GM18873 (cell line): Measurements from ENCODE around the gene SHMT2.
A peak's percentile ranks its signal among the peaks of the same experiment; 100 is the strongest.
"Not testable (repeated sequence)": the region's sequence is repeated elsewhere in the genome, so short reads cannot be mapped to it uniquely, and the experiment has no call there.

Experiments used
- ATAC-seq: cut with Tn5 transposase; IDR thresholded peaks from one replicate; pipeline ENCODE4 v1.9.1; 2021; ENCODE audit warnings: mild to moderate bottlenecking, moderate library complexity, moderate number of reproducible peaks; ENCODE audit not compliant: unreplicated experiment, low FRiP score

SHMT2 gene

DNA sequence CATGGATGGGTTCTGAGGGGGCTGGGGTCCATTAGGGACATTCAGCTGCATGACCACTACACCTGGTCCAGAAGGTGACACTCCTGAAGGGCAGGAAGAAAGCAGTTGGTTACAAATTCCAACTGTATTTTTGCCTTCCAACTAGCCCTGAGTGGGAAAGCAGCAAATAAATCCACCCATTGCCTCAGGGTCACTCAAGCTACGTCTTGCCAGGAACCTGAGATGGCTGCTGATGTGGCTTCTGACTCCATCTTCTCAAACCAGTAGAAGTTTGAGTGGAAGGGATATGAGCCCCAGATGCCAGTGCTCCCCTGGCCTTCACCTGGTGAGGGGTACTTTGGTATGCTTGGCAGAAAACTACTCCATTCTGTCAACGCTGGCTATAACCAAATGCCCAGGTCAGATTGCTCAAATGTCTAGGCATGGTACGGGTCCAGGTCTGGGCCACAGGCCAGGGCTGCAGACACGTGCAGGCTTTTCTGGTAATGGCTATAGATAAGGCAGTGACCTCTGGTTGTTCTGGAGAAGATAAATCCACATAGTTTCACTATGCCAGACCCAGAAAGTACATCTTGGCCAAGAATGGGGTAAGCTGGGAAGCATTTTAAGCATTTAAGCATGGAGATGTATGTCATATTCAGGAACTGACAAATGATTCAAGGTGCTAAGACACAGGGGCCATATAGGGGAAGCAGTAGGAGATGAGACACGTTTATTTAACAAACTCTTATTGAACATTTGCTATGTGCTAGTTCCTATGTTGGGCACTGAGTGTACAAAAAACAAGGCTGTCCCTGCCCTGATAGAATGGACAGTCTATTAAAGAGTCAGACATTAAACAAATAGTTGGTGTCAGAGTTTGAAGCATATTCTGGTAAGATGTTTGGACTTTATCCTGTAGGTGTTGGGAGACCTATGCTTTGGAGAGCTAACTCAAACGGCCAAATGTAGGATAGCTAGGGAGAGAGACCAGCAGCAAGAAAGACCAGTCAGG, 29.8 kb downstream of the SHMT2 start:
- ATAC-seq, result no peak

DNA sequence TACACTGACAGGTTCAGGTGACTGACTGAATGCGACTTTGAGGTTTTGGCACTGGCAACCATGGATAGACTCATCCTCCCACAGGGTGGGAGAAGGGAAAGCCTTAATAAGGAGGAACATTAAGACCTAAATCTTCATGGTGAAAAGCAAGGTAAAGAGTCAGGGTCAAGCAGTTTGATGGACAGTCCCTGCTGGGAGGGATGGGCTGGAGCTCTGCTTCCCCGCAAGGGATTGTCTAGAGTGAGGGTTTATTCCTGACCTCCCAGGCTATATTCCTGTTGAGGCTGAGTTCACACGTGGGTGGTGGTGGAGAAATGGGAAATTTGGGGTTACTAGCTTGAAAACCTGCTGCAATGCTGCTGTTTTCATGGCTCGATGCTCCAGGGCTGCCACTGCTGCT, 30.9 kb downstream of the SHMT2 start:
- no peak for ATAC-seq

DNA sequence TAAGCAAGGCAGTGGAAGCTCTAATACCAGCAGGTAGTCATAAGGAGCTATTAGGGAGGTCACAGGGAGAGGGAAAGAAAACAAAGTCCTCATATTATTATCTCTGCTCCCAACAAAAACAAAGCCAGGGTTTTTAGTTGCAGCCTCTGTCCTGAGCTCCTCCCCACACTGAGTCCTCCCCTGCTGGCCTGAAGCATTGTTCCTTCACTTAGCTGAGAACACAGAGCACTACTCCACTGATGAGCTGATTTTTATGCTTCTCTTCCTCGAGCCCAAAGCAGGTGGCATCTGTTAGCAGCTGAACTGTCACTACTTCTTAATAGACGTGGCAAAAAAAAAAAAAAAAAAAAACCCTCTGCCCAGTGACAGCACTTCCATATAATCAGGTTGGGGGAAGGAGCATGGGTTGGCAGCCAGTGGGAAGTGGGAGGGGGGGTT, 31.9 kb downstream of the SHMT2 start:
- ATAC-seq, result no peak

DNA sequence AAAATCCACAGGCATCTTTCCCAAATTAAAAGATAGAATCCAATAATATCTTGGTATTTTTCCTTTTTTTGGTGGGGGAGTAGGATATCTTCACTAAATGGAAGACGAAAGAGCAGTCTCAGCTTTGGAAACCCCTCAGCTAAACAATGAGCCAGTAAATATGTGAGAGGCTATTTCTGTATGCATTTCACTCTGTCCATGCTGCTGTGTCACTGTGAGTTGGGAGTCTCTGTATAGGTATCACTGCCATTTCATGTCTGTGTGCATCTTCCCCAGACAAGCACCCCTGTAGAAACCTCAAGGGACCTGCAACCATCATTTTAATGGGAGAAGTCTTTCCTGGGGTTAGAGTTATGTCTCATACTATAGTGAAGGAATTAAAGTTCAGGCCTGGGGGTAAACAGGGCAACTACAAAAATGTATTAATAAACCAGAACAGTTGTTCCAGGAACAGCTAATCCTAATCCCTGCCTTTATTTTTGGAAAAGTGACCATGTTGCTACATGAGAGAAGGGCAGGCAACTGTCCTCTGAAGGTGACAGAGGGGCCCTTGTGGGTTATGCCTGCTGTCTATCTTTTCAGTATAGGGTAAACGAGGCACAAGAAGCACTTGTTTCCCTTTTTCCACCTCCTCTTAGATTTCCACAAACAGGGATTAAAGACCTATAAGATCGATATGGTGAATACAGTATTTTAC, 32.8 kb downstream of the SHMT2 start:
- ATAC-seq, result no peak

DNA sequence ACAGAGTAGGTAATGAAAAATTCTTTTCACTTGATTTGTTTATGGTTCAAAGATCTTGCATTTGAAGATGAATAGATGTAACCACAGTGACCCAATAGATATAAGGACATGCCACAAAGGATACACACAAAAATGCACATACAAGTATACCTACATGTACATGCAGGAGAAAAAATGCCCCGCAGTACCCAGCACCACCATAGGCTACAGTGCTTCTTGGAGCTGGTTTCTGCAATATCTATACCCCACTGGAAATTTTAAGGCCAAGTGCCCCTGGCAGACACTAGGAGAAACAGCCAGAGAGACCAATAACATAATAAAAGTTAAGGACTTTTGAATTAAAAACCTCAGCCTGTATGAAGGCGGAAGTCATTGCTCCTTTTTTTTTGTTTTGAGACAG, 33.6 kb downstream of the SHMT2 start:
- ATAC-seq, result no peak

DNA sequence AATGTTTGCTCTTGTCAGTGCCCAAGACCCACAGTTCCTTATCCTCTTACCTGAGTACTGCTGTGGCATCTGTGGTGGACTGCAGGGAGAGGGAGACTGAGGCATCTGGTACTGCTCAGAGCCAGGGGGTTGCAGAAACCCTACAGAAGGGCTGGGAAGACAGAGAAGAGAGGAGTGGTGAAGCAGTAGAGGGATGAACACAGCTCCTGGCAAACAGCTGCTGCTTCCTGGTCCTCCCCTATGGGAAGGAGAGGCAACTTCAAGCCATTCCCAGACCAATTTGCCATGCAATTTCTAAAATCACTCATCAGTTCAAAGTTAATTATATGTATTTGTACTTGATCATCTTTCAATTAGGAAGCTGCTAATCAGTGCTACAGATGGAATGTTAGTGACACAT, 37.2 kb downstream of the SHMT2 start:
- no peak for ATAC-seq

DNA sequence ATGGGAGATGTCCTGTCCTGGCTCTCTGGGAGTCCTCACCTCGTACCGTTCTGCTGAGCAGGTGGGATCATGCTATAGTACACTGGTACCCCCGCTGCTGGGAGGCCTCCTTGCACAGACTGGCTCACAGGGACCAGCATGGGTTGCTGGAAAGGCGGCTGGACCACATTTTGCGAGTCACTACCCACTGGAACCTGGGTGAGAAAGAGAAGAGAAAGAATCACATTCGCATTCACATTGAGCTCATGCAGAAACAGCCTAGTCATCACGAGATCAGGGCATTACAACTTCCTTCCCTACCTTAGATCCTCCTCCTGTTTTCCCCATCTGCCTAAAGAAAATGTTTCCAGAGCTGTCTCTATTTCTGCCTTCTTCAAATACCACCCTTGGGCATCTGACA, 38.8 kb downstream of the SHMT2 start:
- ATAC-seq, result no peak

DNA sequence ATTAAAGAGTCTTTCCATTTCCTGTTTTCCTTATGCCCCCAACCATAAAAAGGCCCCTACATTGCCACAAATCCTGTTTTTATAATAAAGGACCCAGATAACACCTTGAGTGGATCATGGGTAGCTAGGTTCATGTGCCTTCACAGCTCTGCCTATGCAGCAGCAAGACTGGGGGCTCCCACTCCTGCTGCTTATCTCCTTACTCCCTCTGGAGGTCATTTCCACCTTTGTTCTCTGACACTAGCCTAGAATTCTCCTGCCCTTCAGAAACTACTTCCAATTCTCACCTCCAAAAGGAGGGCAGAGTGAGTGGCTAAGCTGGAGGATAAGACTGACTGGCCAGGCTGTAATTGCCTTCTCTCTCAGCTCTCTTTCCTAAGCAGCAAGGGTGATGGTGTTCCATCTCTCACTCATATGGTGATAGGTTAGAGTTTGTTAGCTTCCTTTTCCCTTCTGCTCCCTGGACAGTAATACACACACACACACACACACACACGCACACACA, 41.5 kb downstream of the SHMT2 start:
- no peak for ATAC-seq

DNA sequence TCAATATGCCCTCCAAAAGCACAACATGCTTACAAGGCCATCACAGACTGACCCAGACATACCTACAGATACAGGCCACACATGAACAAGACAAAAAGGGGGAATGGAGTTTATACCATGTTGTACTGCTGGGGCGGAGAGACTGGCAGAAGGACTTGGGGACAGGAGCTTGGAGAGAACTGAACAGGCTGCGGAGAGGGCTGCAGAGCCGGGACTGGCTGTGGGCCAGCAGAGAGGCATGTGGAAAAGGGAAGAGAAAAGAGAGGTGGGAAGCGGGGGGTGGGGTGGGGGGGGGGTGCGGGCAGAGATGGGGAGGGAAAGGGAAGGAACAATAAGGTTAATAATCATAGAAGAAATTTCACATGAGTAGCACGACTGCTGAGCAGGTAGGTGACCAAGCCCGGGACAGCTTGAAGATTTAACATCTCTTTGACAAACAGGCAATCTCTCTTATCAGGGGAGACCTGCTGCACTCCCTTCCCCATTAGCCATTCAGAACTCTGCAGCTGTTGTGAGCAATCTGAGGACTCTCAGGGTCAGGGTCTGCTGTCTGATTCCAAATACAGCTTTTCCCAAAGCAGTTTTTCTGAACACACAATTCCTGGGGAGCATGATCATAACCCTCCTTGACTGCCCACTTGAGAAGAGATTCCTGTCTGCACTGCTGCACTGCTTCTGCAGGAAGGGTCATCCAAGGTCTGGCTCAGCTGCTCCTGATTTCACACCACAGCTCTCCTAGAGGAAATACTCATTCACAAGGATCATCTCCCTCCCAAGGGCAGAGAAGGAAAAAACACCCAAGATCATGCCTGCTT, 43.0 kb downstream of the SHMT2 start:
- ATAC-seq, result no peak

DNA sequence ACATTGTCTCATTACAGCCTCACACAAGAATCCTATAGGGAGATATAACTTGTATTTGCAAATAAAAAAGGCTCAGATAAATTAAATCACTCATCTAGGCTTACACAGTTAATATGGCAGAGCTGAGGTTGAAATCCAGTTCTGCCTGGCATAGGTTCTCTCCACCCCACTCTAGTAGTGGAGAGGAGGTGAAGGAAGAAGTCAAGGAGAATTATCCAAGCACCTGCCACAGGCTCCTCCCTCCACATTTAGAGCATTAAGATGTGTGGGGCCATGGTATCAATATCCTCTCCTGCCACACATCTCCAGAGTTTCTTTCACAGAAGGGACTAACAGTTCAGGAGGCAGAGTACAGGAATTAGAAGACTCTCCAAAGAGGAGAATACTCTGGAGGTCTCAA, 44.0 kb downstream of the SHMT2 start:
- no peak for ATAC-seq

DNA sequence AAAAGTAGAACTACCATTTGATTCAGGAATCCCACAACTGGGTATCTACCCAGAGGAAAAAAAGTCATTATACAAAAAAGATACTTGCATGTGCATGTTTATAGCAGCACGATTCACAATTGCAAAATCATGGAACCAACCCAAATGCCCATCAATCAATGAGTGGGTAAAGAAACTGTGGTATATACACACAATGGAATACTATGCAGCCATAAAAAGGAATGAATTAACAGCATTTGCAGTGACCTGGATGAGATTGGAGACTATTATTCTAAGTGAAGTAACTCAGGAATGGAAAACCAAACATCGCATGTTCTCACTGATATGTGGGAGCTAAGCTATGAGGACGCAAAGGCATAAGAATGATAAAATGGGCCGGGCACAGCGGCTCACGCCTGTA, 46.7 kb downstream of the SHMT2 start:
- not testable (repeated sequence) for ATAC-seq

DNA sequence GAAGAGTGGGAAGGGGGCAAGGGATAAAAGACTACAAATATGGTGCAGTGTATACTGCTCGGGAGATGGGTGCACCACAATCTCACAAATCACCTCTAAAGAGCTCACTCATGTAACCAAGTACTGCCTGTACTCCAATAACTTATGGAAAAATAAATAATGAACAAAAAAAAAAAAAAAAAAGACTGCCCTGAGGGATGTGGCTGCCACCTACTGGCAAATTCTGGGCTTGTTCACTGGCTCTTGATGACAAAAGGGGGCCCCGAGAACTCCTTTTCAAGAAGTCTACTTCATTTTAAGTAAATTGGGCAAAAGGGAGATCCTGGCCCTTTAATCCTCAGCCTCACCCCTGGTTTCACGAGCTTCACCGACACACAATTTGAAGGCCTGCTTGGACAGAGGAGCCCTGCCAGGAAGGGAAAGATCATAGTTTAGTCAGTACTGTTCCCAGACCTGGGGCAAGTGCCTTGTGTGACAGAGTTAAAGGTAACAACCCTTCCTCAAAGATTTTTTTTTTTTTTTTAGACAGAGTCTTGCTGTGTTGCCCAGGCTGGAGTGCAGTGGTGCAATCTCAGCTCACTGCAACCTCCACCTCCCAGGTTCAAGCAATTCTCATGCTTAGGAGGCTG, 47.5 kb downstream of the SHMT2 start:
- ATAC-seq, result no peak

DNA sequence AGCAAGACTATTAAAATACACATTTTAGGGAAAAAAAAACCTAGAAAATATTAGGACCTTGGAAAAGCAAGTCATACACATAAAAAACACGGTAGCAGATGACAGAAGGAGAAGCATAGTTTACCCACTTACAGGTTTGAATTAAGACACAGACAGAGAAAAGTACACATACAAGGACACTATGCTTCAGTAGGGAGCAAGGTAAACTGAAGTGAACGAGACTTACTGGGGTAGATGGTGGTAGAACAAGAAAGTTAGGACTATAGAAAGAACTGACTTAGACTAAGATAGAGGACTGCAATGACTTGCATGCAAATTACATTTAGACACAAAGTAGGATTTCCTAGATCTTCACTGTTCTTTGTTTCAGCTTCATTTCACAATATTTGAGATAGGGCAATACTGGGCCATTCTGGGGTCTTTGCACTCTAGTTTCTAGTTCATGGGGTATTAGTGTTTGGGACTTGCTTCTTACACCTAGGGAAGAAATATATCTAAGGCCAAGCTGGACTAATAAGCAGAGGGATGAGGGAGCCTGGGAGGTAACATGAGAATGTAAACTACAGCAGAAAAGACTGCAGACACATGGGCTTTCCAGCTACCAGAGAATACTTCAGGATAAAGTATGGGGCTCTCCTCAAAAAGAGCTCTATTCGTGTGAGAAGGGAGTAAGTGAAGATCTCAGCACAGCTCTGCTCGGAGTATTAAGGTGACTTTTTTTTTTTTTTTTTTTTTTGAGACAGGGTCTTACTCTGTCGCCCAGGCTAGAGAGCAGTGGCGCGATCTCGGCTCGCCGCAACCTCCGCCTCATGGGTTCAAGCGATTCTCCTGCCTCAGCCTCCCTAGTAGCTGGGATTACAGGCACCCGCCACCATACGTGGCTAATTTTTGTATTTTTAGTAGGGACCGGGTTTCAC, 49.2 kb downstream of the SHMT2 start:
- ATAC-seq, result no peak

DNA sequence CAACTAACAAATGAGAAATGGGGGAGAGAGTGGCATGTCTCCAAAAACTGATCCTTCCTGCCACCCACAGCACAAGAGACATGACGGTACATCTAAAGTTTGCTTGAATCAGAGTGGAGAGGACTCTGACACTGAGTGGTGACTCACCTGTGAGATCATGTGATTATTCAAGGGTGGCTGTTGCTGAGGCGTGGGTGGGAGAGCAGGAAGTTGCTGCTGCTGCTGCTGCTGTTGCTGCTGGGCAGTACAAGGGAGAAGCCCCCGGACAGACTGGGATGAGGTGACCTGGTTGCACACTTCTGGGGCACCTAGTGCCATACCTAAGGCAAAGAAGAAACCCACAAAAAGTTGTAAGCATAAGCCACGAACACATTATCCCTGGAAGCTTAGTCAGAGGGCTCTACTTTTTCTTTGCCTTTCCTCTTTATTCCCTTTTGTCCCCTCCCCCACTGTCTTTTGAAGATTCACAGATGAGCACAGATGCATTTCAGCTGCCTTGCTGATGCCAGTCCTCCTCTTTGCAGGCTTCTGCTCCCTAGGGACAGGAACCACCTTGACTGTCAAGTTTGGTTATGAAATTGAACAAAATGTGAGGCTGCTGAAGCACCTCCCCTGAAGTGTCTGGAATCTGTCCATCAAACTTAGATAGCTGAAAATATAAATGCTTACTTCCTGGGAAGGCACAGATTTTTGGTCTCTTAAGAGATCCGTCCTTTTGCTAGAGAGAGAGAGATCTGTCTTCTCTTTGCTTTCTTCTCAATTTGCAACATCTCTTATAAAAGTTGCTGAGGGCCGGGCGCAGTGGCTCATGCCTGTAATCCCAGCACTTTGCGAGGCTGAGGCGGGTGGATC, 50.9 kb downstream of the SHMT2 start:
- peak; percentile 77 for ATAC-seq

DNA sequence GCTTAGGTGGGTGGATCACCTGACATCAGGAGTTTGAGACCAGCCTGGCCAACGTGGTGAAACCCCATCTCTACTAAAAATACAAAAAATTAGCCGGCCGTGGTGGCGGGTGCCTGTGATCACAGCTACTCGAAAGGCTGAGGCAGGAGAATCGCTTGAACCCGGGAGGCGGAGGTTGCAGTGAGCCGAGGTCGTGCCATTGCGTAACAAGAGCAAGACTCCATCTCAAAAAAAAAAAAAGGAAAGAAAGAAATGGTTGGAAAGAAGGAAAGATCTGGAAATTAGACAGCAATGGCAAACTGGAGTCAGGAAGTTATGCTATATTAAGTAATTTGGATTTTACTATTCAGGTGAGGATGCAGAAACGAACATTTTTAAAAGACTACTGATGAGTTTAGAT, 52.6 kb downstream of the SHMT2 start:
- not testable (repeated sequence) for ATAC-seq
